HG03060 (cell line): ENCODE results near the gene RRM2.

Experiments
- ATAC-seq: cut with Tn5 transposase; IDR thresholded peaks from one replicate; pipeline ENCODE4 v1.9.1; 2021; ENCODE audit warnings: low read depth, moderate number of reproducible peaks; ENCODE audit not compliant: unreplicated experiment

Gene RRM2

GRCh38 chr2:10122500-10123280, at the start of gene RRM2:
Gene RRM2, plus strand, starts transcription at chr2:10122739. Its CDS starts 60 bp downstream, at chr2:10122799.
- ATAC-seq, result no peak

- no peak for ATAC-seq
These were observed 48.8 kb upstream of the RRM2 start for GRCh38 chr2:10073706-10074105.

GRCh38 chr2:10075101-10075500, 47.4 kb upstream of the RRM2 start:
- no peak for ATAC-seq

- no peak for ATAC-seq
These were observed 46.8 kb upstream of the RRM2 start for GRCh38 chr2:10075571-10076209.

- no peak for ATAC-seq
These were observed 46.0 kb upstream of the RRM2 start for GRCh38 chr2:10076511-10076910.

GRCh38 chr2:10076988-10077527, 45.5 kb upstream of the RRM2 start:
- no peak for ATAC-seq

GRCh38 chr2:10078001-10078400, 44.5 kb upstream of the RRM2 start:
- no peak for ATAC-seq

- no peak for ATAC-seq
These were observed 43.8 kb upstream of the RRM2 start for GRCh38 chr2:10078704-10079265.

- no peak for ATAC-seq
These were observed 43.2 kb upstream of the RRM2 start for GRCh38 chr2:10079266-10079869.

- ATAC-seq, result no peak
These were observed 42.5 kb upstream of the RRM2 start, which contains the start of gene CYS1 for GRCh38 chr2:10079870-10080535. Gene CYS1, minus strand, starts transcription at chr2:10080411. Its CDS starts 188 bp downstream, at chr2:10080223.

- no peak for ATAC-seq
These were observed 41.8 kb upstream of the RRM2 start for GRCh38 chr2:10080536-10081304.

GRCh38 chr2:10083046-10083445, 39.5 kb upstream of the RRM2 start:
- ATAC-seq, result no peak

GRCh38 chr2:10083692-10084211, 38.8 kb upstream of the RRM2 start:
- no peak for ATAC-seq

- ATAC-seq, result no peak
These were observed 38.2 kb upstream of the RRM2 start for GRCh38 chr2:10084223-10084865.

- no peak for ATAC-seq
These were observed 37.4 kb upstream of the RRM2 start for GRCh38 chr2:10085043-10085667.

- ATAC-seq, result no peak
These were observed 36.9 kb upstream of the RRM2 start for GRCh38 chr2:10085668-10086059.

- ATAC-seq, result no peak
These were observed 35.6 kb upstream of the RRM2 start for GRCh38 chr2:10086950-10087349.

- ATAC-seq, result no peak
These were observed 35.2 kb upstream of the RRM2 start for GRCh38 chr2:10087360-10087759.
